ENCODE data around the gene GGT6.

Gene GGT6

DNA sequence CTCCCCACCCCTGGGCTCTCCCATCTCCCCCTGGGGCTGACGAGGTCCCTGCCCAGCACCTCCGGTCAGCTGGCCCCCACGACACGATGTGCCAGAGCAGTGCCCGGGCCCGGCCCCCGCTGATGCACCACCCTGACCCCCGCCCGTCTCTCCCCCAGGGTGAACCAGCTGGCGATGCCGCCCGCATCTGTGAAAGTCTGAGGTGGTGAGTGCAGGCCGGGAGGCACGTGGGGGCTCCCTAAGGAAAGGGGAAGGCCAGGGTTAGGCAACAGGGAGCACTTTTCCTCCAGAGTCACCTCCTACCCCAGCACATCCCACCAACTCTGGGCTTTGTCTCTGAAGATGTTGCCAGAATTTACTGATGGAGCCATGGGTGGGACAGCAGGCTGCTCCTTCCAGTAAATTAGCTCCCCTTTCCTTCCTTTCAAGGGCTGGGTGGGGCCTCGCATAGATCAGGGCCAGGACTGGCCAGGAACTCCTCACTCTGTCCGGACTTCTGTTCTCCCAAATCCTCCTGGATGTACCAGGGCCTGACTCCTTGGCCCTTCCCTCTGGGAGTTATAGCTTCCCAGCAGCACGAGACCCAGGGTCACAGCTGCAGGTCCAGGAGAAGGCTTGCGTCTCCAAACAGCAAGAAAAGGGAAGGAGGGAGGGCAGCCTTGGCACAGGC lies 23.5 kb downstream of the GGT6 start:
- DNase-seq: no peak

DNA sequence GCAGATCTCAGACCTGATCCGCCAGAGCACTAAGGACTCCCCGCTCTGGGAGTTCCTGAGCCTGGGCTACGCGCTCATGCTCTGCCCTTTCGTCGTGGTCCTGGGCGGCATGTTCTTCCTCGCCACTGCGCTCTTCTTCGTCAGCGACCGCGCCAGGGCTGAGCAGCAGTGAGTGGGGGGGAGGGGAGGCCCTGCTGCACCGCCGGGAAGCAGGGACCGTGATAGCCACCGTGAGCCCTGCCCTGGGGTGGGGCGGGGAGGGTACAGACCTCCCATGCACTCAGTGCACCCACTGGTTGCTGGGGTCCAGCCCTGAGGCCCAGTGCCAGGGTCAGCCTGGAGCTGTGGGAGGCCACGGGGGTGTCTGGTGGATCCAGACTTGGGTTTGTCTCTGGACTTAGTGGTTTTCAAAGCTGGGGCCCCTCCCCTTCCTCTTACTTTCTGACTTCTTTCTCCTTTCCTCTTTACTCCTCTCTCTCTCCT lies 24.1 kb downstream of the GGT6 start:
- DNase-seq: no peak

DNA sequence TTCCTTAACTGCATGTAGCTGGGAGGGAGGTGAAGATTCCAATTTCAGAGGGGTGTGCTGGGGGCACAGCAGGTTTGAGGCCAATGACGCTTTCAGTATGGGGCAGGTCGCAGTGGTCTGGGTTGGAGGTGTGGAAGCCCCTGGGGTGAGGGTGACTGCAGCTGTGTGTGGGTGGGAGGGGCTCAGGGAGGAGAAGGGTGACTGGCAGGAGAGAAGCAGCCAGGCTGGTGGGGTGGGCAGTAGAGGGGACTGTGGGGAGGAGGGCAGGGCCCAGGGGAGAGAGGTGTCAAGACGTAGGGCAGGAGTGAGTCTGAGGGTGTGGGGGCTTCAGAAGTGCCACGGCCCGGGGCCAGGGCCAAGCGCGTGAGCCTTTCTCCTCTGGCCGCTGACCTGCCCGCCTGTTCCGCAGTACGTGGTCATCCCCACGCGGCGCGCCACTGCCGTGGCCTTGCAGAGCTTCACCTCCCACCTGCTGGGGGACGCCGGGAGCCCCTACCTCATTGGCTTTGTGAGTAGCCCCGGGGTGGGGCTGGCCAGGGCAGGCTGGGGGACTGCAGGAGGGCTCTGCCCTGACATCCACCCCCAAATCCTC lies 24.6 kb downstream of the GGT6 start:
- DNase-seq: no peak

DNA sequence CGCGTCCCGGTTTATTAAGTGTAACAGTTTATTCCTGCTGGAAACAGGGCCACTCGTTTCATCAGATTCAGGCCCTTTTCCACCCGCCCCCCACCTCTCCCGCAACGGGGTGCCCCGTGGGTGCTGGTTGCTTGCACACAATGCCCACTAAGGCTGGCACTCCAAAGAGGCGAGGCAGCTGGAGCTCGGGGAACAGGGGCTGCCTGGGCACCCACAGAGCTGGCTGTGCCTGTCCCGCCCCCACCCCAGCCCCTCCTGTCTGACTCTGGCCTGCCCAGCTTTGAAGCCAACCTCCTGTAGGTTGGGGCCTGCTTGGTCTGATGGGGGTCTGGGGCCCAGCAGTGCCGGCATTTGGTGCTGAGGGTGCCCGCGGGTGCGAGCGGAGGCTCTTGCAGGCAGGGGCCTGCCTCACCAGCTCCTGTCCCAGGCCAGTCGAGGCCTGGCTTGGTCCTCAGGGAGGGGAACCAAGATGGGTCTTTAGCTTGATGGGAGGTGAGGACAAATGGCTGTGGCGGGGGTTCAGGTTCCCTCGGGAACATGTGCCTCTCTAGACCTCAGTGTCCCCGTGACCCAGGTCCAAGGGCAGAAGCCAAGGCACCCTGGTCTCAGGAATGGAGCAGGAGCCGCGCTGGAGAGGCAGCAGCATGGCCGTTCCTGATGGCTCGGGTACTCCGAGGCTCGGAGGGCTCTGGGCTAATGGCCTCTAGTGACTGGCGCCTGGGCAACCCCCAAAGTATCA lies 25.3 kb downstream of the GGT6 start:
- DNase-seq: no peak

DNA sequence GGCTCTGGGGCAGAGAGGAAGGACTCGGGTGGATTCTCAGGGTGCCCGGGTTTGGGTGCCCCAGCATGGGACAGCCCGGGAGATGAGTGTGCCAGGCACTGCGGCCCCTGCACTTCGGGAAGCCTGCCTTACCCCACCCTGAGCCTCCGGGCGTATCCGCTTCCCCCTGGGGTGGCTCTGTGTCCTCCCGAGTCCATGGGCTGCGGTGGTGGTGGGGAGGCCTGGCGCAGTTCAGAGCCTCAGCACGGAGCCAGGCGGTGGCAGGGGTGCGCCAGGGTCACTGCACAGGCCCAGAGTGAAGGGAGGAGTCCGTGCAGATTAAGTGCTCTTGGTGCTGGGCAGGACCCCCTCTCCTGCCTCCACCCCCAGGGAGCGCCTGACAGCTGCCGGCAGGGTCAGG lies 25.9 kb downstream of the GGT6 start:
- DNase-seq: no peak

DNA sequence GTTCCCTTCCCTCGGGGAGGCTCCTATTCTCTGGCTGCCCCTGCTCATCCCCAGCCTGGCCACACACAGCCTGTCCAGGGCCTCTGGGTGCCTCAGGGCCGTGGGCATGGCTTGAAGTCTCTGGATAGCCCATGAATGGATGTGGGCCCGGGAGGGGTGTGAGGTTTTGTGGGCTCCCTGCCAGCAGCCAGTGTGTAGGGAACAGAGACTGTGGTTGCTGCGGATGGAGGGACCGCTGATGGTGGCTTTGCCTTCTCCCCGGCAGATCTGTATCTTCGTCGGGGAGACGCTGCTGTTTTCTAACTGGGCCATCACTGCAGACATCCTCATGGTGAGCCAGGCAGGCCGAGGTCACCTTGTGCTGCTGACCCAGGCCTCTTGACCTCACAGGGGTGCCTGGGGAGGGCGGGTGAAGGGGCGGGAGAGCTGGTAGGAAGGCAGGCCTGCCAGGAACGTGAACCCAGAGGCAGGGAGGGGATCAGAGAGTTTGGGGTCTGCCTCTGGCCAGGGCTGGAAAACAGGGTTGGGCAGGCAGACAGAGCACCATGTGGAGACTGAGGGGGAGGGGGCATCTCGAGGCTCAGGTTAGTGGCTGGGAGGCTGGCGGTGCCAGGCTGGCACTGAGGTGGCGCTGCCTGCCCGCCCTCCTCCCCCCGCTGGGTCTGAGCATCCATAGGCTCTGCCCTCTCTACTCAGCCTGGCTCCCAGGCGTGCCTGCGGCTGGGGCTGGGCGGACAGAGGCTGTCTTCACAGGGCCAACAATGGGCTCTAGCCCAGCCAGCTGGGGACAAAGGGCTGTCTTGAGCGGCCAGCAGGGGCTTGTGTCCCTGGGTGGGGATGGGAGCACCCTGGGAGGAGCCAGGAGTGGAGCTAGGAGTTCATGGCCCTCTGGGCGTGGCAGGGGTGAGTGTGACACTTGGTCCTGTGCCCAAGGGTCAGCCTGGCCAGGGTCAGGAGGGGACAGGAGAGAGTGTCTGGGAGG lies 26.6 kb downstream of the GGT6 start:
- no peak for DNase-seq

DNA sequence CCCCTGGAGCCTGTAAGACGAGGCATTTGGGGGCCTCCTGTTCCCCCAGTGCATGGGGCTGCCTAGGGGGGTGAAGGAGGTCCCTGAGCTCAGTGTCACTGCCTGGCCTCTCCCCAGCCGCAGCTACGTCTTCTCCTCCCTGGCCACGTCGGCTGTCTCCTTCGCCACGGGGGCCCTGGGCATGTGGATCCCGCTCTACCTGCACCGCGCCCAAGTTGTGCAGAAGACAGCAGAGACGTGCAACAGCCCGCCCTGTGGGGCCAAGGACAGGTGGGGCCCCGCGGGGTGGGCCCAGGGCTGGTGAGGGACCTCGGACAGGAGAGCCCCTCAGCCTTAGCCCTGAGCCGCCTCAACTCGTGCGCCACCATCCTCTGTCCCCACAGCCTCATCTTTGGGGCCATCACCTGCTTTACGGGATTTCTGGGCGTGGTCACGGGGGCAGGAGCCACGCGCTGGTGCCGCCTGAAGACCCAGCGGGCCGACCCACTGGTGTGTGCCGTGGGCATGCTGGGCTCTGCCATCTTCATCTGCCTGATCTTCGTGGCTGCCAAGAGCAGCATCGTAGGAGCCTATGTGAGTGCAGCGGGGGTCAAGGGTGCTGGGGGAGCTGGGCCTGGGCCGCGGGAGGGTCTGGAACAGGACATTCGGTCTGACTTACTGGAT lies 27.4 kb downstream of the GGT6 start:
- no peak for DNase-seq

DNA sequence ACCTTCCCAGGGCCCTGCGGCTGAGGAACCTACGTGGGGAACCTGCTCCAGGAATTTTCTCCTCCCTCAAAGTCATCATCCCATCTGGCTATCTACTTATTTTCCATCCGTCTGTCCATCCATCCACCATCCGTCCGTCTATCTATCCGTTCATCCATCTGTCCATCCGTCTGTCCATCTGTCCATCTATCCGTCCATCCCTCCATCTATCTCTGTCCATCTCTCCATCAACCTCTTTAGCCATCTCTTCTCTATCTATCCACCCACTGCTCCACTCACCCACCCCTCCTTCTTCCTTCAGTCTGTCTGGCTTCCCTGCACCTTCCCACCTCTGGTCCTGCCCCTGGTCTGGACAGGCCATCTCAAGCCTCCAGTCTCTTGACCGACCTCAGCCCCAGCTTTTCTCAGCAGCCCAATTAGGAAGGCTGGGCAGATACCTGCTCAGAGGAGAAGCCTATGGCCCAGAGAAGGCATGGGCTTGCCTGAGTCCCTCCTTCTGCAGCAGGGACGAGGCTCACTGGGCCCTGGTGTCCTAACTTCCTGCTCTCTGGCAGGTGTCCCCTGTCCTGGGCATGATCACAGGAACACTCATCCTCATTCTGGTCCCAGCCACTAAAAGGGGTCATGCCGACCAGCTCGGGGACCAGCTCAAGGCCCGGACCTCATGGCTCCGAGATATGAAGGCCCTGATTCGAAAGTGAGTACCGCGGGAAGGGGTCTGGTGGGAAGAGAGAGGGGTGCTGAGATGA lies 28.2 kb downstream of the GGT6 start:
- no peak for DNase-seq

DNA sequence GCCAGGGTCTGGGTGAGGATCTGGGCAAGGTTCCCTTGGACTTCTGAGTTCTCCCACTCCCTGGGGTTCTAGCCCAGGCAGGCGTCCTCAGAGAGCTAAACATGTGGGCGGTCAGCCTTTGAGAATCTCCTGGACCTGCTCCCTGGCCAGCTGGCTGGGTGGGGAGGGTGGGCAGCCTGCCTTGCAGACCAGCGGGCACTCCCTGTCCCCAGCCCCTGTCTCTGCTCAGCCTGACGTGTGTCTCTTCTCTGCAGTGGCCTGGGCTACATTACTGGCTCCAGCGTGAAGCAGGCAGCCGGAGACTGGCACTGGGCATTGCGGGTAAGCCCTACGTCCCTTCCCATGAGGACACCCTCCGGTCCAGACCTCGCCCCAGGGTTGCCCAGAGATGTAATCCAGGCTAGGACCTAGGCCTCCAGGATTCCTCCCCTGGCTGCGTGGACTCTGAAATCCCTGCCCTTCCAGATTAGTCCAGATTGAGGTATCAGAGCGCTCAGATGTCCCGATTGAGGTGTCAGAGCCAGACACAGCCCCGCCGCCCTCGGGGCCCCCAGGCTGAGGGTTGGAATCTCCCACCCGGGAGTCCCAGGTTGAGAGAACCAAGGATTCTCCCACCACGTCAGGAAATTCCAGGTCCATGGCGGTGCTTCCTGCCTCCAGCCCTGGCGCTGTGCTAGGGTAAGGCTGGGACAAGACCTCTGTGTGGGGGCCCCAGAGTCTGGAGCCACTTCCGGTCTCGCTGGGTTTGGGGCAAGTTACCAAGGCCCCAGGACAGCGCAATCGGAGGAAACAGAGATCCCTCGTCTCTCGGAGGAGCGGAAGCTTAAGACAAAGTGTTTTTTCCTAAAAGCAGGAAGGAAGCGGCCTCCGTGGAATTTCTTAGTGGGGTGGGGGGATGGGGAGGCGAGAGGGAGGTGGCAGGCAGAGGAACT lies 29.3 kb downstream of the GGT6 start:
- no peak for DNase-seq

DNA sequence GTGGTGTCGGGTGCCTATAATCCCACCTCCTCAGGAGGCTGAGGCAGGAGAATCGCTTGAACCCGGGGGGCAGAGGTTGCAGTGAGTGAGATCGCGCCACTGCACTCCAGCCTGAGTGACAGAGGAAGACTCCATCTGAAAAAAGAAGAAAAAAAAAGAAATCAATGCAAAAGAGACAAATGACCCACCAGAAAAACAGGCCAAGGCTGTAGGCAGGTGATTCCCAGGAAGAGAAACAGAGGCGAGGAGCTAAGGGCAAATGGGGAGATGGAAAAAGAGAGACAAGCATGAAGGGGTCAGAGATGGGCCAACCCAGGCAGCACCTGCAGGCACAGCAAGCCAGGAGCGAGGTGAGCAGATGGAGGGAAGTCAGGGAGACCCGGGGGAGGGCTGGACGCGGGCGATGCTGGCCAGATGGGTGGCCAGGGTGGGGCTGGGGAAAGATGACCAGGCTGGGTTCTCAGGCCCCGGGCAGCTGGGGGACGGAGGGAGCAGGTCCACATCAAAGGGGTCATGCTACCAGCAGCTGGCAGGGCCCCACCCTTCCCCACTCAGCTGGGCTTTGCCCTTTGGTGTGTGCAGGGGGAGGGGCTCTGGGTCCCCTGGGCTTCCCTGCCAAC lies 30.7 kb downstream of the GGT6 start:
- no peak for DNase-seq

DNA sequence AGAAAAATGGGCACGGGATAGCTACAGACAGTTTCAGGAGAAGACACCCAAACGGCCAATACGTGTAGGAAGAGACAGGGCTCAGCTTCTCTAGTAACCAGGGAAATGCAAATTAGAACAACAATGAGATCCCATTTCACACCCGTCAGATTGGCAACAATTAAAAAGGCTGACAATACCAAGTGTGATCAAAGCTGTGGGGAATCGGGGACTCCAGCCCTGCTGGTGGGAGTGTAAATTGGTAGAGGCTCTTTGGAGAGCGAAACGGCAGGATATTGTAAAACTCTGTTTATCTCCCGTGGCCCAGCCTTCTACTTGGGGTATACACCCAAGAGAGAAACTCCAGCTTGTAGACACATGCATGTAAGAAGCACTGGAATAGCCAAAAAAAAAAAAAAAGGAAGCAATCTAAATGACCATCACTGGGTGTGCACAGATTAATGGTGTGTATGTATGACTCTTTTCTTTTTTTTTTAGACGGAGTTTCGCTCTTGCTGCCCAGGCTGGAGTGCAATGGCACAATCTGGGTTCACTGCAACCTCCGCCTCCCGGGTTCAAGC lies 32.7 kb downstream of the GGT6 start:
- DNase-seq: no peak

DNA sequence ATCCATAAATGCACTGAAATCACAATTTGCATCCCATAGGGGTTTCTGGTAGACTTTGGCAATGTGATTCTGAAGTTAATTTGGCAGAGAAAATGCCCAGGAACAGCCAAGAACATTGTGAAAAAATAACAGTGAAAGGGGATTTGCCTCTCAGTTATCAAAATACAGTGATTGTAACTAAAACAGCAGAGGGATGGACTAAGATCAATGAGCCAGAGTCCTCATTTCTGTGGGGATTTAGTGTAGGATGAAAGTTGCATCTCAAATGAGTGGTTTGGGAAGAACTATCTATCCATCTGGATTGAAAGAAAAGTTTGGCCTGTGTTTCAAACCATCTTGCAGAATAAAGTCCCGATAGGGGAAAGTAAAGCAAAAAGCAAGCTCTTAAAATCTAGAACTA lies 33.2 kb downstream of the GGT6 start:
- DNase-seq: no peak

DNA sequence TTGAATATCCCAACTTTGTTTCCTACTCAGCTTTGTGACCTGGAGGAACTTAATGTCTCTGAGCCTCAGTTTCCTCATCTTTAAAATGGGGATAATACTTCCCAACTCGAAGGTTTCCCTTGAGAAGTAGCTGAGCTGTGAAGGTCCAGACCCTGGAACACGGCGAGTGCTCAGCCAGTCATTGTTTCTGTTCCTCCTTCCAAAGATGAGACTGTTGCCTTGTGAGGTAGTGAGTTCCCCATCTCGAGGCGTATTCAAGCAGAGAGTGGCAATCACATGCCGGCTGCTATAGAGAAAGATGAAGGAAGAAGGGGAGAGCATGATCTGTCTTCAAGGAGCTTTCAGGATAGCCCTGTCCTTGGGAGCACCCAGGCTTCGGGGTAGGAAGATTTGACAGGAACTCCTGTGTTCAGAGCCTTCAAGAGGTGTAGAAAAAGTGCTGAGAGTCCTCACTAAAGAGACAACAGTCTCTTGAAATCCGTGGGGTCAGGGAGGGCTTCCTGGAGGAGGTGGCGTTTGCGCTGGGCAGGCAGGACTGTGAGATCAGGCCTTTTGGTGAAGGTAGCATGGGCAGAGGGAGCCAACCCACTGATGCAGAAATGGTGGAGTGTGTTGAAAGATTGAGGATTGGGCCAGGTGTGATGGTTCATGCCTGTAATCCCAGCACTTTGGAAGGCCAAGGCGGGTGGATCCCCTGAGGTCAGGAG lies 34.5 kb downstream of the GGT6 start:
- DNase-seq: no peak

DNA sequence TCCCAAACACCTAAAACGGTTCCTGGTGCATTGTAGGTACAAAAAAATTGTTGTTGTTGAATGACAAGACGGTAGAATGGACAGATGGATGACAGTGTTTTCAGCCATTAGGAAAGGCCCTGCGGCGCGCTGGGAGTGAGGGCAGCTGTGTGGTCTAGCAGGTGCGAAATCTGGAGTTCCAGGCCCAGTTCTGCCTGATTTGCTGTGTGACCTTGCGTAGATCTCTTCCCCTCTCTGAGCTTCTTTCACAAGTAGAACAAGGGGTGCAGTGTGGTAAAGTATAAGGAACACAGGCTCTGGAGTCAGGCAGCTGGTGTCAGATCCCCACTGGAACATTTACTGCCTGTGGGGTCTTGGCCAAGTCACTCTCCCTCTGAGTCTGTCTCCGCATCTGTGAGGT lies 36.4 kb downstream of the GGT6 start:
- no peak for DNase-seq

DNA sequence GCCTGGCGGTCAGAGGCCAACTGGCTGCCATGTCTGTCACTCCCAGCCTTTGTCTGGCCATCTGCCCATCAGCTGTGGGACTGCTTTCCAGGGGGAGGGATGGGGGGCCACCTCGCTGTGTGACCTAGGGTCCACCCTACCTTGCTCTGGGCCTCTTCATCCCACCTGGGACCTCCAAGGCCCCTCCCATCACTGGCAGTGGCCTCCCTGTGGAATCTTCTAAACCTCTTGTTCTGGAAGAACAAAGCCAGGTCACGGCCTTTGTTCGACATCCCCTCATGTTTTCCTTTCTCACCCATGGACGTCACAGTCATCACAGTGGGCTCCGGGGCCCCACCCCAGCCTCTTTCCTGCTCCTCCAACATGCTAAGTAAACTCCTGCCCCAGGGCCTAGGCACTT lies 37.7 kb downstream of the GGT6 start:
- no peak for DNase-seq

DNA sequence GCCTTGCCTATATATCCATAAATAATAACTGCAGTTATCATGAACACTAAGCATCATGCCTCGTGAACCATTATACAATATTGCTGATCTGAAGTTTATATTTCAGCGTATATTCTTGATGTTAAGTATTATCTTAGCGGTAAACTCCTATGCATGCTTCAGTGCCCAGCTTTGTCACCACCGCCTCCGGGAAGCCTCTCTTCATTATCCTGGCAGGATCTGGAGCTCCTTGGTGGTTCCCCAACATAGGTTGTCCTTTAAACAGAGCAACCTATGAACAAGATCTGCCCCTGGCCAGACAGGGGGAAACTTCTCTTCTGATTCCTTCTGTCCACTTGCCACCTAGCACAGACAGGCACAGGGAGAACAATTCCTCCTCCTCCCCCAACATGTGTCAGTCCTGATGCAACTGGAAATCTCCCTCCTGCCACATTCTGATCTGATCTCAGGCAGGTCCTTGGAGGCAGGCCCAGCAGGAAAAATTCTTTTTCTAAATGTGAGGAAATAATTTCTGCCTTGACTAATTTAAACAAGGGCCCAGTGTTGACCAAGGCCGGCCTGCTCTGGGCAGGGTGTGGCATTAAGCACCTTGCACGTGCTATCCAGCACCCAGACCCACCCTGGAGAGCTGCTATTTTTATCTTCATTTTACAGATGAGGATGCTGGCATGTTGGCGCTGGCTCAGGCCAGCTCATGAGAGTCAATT lies 39.3 kb downstream of the GGT6 start:
- no peak for DNase-seq

DNA sequence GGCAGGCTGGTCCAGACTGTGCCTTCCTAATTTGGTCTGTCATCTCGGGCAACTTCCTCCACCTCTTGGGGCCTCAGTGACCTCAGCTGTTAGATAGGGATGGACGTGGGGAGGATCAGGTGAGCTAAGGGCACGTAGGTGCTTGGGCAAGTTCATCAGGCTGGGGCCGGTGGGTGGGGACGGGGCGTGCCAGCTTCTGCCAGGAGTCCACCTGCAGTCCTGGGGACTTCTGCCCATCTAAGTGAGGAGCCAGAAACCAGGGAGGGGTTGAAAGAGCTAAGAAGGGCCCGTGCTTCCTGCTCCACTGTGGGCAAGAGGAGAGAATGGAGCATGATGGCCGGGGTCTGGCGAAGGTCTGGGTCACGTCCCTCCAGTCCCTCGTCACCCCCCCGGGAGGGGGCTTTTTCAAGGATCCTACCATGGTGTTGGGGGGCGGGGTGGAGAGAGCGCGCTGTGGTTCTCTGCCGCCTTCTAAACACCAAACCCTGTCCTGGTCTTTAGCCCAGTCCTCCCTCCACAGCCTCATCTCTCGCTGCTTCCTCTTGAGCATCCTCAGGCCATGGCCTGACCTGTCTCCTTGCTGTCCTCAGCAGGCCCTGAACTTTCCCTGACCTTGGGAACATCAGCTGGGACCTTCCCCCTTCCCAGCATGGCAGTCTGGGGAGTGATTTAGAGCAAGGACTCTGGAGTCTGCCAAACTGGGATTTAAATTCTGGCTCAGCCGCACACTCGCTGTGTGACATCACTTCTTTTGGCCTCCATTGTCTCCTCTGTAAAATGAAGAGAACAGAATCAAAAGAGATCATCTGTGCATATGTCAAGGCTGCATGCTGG lies 40.1 kb downstream of the GGT6 start:
- DNase-seq: no peak

All from activated gamma-delta T cell treated with Interleukin-2 at 50 U/mL for 16 hours (primary cell).